HepG2 (cell line): ENCODE data around the gene ZNF322. TPM values are rescaled to one million over a fixed set of nuclear protein-coding genes. Genes with fewer than 3 reads are reported as not detected.

Experiments used
- ATAC-seq: fragments of 200-7000 bp; cut with Tn5 transposase; 3 replicates; pipeline ENCODE4 v1.9.1; 2020; ENCODE audit warnings: mild to moderate bottlenecking, moderate library complexity
- BruUV-seq: library from RNA; stranded (reverse); fragments of 400-500 nt; replicated peaks from 2 replicates; lab custom pipeline; 2021; lab: Mats Ljungman, UMichigan
- CTCF ChIA-PET: fragments of 300-600 bp; formaldehyde crosslinking; extraction: SDS; loops from one replicate; lab custom pipeline; 2021; ENCODE audit warnings: low total read pairs, inconsistent platforms, low intra/inter-chr PET ratio; lab: Yijun Ruan, JAX
- POLR2A ChIA-PET: fragments of 350-600 bp; sonication (Branson Sonifier 250); formaldehyde crosslinking; loops from one replicate; lab custom pipeline; 2020; ENCODE audit warnings: antibody characterized with exemption, inconsistent platforms; lab: Yijun Ruan, JAX
- DNase-seq: peaks from one replicate; pipeline ENCODE4 v3.0.0-alpha.2; 2015; ENCODE audit warnings: low spot score
- FAIRE-seq: peaks from 3 replicates; lab custom pipeline; 2011; peaks lifted over from hg19 to GRCh38; lab: Jason Lieb, UNC
- H2AFZ ChIP-seq: one replicate; pipeline ENCODE4 v1.6.1; 2011; ENCODE audit warnings: low read length, inconsistent platforms
- H3K27ac ChIP-seq: fragments of 300-600 bp; 3 replicates; pipeline ENCODE4 v1.8.0; 2011; ENCODE audit warnings: mixed run types, mild to moderate bottlenecking, mixed read lengths, low read length, inconsistent platforms; ENCODE audit not compliant: insufficient read depth; ENCODE audit errors: extremely low read length
- H3K27me3 ChIP-seq, 2 experiments: fragments of 200-600 bp in 1 of 2; 2 replicates in 1 of 2; 3 replicates in 1 of 2; pipeline versions ENCODE4 v1.6.0 to v1.8.0; 2011; ENCODE audit warnings: low read length in 2 of 2, mild to moderate bottlenecking in 2 of 2, moderate library complexity in 2 of 2, inconsistent platforms in 1 of 2; ENCODE audit not compliant: insufficient read depth in 2 of 2, control insufficient read depth in 1 of 2
- H3K36me3 ChIP-seq, 2 experiments: fragments of 200-600 bp in 1 of 2; replicated peaks in 1 of 2; 2 replicates in 1 of 2; 3 replicates in 1 of 2; pipeline versions ENCODE4 v1.5.1 to v1.8.0; 2011; ENCODE audit warnings: low read length in 2 of 2, inconsistent platforms in 1 of 2; ENCODE audit not compliant: insufficient read depth in 2 of 2, control insufficient read depth in 1 of 2
- H3K4me1 ChIP-seq: 2 replicates; pipeline ENCODE4 v1.5.1; 2012; ENCODE audit warnings: low read length, inconsistent platforms; ENCODE audit not compliant: insufficient read depth
- H3K4me2 ChIP-seq: 2 replicates; pipeline ENCODE4 v1.6.0; 2011; ENCODE audit warnings: low read depth, low read length, inconsistent platforms
- H3K4me3 ChIP-seq, 3 experiments: fragments of 200-600 bp in 1 of 3; sonication (generic), shearing (Covaris generic) in 1 of 3; replicated peaks in 1 of 3; 2 replicates each; pipeline ENCODE4 v1.5.1; 2011 to 2016; ENCODE audit warnings: low read length in 3 of 3, inconsistent platforms in 2 of 3, low read depth in 2 of 3, mild to moderate bottlenecking in 2 of 3, control low read depth in 1 of 3, mixed read lengths in 1 of 3; ENCODE audit not compliant: insufficient read depth in 1 of 3
- H3K79me2 ChIP-seq: one replicate; pipeline ENCODE4 v1.6.1; 2011; ENCODE audit warnings: low read length, inconsistent platforms; ENCODE audit not compliant: insufficient read depth
- H3K9ac ChIP-seq: 2 replicates; pipeline ENCODE4 v1.6.0; 2011; ENCODE audit warnings: mild to moderate bottlenecking, low read depth, low read length, inconsistent platforms; ENCODE audit not compliant: insufficient read depth
- H3K9me3 ChIP-seq: 2 replicates; pipeline ENCODE4 v1.5.1; 2012; ENCODE audit warnings: mild to moderate bottlenecking, low read length
- H4K20me1 ChIP-seq: 2 replicates; pipeline ENCODE4 v1.6.0; 2011; ENCODE audit warnings: inconsistent platforms, mild to moderate bottlenecking, low read length, moderate library complexity; ENCODE audit not compliant: insufficient read depth
- FLYWCH1 ChIP-seq: sonication (generic); formaldehyde crosslinking; IDR thresholded peaks from 2 replicates; pipeline ENCODE4 v1.8.1; 2023; ENCODE audit warnings: mild to moderate bottlenecking, missing genetic modification reagents
- JDP2 ChIP-seq: sonication (generic); formaldehyde crosslinking; IDR thresholded peaks from 2 replicates; pipeline ENCODE4 v1.8.1; 2022; ENCODE audit warnings: missing genetic modification reagents, borderline replicate concordance
- SAP130 ChIP-seq: IDR thresholded peaks from 2 replicates; pipeline ENCODE4 v1.6.1; 2016; ENCODE audit warnings: low read depth
- ZNF251 ChIP-seq: sonication (generic); formaldehyde crosslinking; IDR thresholded peaks from 2 replicates; pipeline ENCODE4 v1.9.0; 2021; ENCODE audit warnings: mild to moderate bottlenecking, missing genetic modification reagents
- ZNF326 ChIP-seq: sonication (generic); formaldehyde crosslinking; IDR thresholded peaks from 2 replicates; pipeline ENCODE4 v1.4.0; 2020; ENCODE audit warnings: missing genetic modification reagents, borderline replicate concordance
- ZNF430 ChIP-seq: sonication (generic); formaldehyde crosslinking; IDR thresholded peaks from 2 replicates; pipeline ENCODE4 v1.9.0; 2021; ENCODE audit warnings: mild to moderate bottlenecking, missing genetic modification reagents
- WGBS: methylation state at CpG from one replicate; pipeline ENCODE4 v1.1.6; 2017; ENCODE audit warnings: low lambda C conversion rate; 5-methylcytosine and 5-hydroxymethylcytosine counted together
- in situ Hi-C: cut with HindIII; loops from 2 replicates; pipeline ENCODE4 v1.10.0; 2017; ENCODE audit warnings: low pct_unique_long_range_greater_than_20kb; ENCODE audit not compliant: extremely low pct_ligation_motif_present
- intact Hi-C: fragments of 100-400 bp; cut with micrococcal nuclease; formaldehyde crosslinking; loops from one replicate; pipeline ENCODE4 v1.10.0; 2022; ENCODE audit not compliant: unreplicated experiment
- polyA plus RNA-seq, 8 experiments: library from polyadenylated mRNA; depleted of rRNA in 3 of 8; stranded (reverse) in 7 of 8; unstranded in 1 of 8; fragments of >200 nt; fragmentation: Illumina TruSeq in 4 of 8; extraction: Trizol in 4 of 8; gene quantifications; 2 replicates each; pipeline versions ENCODE4 v1.2.1 to v1.2.3, GENCODE V29; 2011 to 2016; ENCODE audit warnings: low read depth in 4 of 8, missing spikeins in 1 of 8, mixed read lengths in 1 of 8; ENCODE audit not compliant: insufficient read depth in 1 of 8
- total RNA-seq, 5 experiments: library from RNA; depleted of rRNA; stranded (reverse); fragments of >200 nt; fragmentation: Illumina TruSeq; extraction: Trizol; gene quantifications; 2 replicates each; pipeline ENCODE4 v1.2.3, GENCODE V29; 2016; ENCODE audit warnings: low read depth in 1 of 5
- TF ChIP-seq, protein P1 (sequence below): sonication (generic); formaldehyde crosslinking; IDR thresholded peaks from 2 replicates; pipeline ENCODE4 v1.4.0; 2020; ENCODE audit warnings: mild to moderate bottlenecking, missing genetic modification reagents
- TF ChIP-seq, protein P2 (sequence below): sonication (generic); formaldehyde crosslinking; IDR thresholded peaks from 2 replicates; pipeline ENCODE4 v1.5.0; 2020; ENCODE audit warnings: mild to moderate bottlenecking, missing genetic modification reagents
- TF ChIP-seq, protein P3 (sequence below): IDR thresholded peaks from 2 replicates; pipeline ENCODE4 v1.6.1; 2016; ENCODE audit warnings: low read depth, borderline replicate concordance
- TF ChIP-seq, protein P4 (sequence below), 2 experiments: sonication (generic) in 1 of 2; formaldehyde crosslinking in 1 of 2; IDR thresholded peaks; 2 replicates each; pipeline versions ENCODE4 v1.4.0 to v1.6.1; 2018 to 2020; ENCODE audit warnings: missing genetic modification reagents in 2 of 2, borderline replicate concordance in 1 of 2, low read depth in 1 of 2, mild to moderate bottlenecking in 1 of 2, missing biosample characterization in 1 of 2
- TF ChIP-seq, protein P5 (sequence below): sonication (generic); formaldehyde crosslinking; IDR thresholded peaks from 2 replicates; pipeline ENCODE4 v1.4.0; 2020; ENCODE audit warnings: mild to moderate bottlenecking, missing genetic modification reagents, borderline replicate concordance
- TF ChIP-seq, protein P6 (sequence below): sonication (generic); formaldehyde crosslinking; conservative IDR thresholded peaks from 2 replicates; pipeline ENCODE4 v1.4.0; 2020; ENCODE audit warnings: missing genetic modification reagents

ZNF322 gene
- total and polyA plus RNA-seq, 2 of the 13 experiments (the other 11 are each of a cell fraction or from before 2014, with no cell fraction given) = 8.3 to 22.8 TPM

DNA sequence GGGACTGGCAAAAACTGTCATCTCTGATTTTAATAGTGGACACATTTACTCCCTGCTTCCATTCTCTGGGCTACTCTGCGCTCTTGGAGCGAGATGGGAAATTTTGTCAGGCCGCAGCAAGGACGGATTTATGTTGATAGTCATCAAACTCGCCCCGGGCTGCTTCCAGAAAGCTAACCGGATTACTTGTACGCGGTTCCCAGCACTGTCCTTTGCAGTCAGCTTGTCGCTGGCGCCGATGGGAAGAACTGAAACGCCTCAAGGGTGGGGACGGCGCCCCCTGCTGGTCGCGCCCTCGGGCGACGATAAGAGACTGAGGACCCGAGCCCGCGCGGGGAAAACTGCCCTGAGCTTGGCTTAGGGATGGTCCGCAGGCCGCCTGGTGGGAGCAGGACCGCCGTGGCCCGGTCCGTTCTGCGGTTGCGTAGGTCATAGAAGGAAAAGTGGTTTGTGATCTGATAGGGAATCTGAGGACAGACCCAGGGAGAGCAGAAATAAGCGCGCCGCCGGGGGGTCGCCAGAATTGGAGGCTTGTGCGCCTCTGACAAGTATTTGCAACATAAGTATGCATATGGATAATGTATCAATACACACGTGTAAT is 63.8 kb downstream of the ZNF322 start:
- Histone ChIP-seq H3K4me3 (peak overlapping the region; percentile 71 to 100 (median 88)), H3K79me2 (peaks cover 15% of the 10 kb centered on the region), H3K9me3 (no peaks in the 10 kb centered on the region), H4K20me1 (no peaks in the 10 kb centered on the region), H2AFZ (peak overlapping the region; percentile 56), H3K4me1 (peaks cover 31% of the 10 kb centered on the region), H3K4me2 (peak overlapping the region; percentile 87), H3K27ac (peak overlapping the region; percentile 80), H3K27me3 (no peaks in the 10 kb centered on the region; a peak in 1 of 5 replicates), H3K36me3 (peaks cover 4 to 19% of the 10 kb centered on the region in 2 experiments), H3K9ac (peak overlapping the region; percentile 96)
- under 1% methylated on average over 35 of the region's 39 CpGs for WGBS
- ATAC-seq = peak; percentile 93
- ChIA-PET POLR2A (interaction anchor here (1.0 to 2.1 kb wide), 10 partner anchors 19 to 1212 kb away, joined by 3 to 12 read pairs (median 6); a partner anchor contains a TSS), CTCF (interaction anchor here (0.9 to 2.9 kb wide), 4 partner anchors 20 to 254 kb away, joined by 4 to 27 read pairs (median 13); partner anchors contain the start of gene ZNF322)
- BruUV-seq = no TSS peak
- in situ Hi-C loops = no loop called here
- DNase-seq = peak; percentile 91
- intact Hi-C loops = loop anchor here (1.0 to 2.0 kb wide), 6 partner anchors 18 to 420 kb away; no protein-coding TSS in a partner anchor
- peak; percentile 8 for FAIRE-seq
- TF ChIP-seq FLYWCH1 (no peak), ZNF251 (CRISPR knock-in tag) (no peak), ZNF326 (no peak), JDP2 (CRISPR knock-in tag) (no peak), SAP130 (CRISPR knock-in tag) (peak; percentile 87), ZNF430 (CRISPR knock-in tag) (peak; percentile 84)
- TF ChIP-seq, protein P1, sequence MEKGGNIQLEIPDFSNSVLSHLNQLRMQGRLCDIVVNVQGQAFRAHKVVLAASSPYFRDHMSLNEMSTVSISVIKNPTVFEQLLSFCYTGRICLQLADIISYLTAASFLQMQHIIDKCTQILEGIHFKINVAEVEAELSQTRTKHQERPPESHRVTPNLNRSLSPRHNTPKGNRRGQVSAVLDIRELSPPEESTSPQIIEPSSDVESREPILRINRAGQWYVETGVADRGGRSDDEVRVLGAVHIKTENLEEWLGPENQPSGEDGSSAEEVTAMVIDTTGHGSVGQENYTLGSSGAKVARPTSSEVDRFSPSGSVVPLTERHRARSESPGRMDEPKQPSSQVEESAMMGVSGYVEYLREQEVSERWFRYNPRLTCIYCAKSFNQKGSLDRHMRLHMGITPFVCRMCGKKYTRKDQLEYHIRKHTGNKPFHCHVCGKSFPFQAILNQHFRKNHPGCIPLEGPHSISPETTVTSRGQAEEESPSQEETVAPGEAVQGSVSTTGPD = no peak
- TF ChIP-seq, protein P2, sequence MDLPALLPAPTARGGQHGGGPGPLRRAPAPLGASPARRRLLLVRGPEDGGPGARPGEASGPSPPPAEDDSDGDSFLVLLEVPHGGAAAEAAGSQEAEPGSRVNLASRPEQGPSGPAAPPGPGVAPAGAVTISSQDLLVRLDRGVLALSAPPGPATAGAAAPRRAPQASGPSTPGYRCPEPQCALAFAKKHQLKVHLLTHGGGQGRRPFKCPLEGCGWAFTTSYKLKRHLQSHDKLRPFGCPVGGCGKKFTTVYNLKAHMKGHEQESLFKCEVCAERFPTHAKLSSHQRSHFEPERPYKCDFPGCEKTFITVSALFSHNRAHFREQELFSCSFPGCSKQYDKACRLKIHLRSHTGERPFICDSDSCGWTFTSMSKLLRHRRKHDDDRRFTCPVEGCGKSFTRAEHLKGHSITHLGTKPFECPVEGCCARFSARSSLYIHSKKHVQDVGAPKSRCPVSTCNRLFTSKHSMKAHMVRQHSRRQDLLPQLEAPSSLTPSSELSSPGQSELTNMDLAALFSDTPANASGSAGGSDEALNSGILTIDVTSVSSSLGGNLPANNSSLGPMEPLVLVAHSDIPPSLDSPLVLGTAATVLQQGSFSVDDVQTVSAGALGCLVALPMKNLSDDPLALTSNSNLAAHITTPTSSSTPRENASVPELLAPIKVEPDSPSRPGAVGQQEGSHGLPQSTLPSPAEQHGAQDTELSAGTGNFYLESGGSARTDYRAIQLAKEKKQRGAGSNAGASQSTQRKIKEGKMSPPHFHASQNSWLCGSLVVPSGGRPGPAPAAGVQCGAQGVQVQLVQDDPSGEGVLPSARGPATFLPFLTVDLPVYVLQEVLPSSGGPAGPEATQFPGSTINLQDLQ = no peak
- TF ChIP-seq, protein P3, sequence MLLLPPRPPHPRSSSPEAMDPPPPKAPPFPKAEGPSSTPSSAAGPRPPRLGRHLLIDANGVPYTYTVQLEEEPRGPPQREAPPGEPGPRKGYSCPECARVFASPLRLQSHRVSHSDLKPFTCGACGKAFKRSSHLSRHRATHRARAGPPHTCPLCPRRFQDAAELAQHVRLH (CRISPR knock-in tag) = peak; percentile 97
- TF ChIP-seq, protein P4, sequence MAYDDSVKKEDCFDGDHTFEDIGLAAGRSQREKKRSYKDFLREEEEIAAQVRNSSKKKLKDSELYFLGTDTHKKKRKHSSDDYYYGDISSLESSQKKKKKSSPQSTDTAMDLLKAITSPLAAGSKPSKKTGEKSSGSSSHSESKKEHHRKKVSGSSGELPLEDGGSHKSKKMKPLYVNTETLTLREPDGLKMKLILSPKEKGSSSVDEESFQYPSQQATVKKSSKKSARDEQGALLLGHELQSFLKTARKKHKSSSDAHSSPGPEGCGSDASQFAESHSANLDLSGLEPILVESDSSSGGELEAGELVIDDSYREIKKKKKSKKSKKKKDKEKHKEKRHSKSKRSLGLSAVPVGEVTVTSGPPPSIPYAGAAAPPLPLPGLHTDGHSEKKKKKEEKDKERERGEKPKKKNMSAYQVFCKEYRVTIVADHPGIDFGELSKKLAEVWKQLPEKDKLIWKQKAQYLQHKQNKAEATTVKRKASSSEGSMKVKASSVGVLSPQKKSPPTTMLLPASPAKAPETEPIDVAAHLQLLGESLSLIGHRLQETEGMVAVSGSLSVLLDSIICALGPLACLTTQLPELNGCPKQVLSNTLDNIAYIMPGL (CRISPR knock-in tag; IDR thresholded peaks at IDR 0.05; ENCODE audit: borderline replicate concordance in 1 of 2, low read depth in 1 of 2) = peak; percentile 99 to 100
- TF ChIP-seq, protein P5, sequence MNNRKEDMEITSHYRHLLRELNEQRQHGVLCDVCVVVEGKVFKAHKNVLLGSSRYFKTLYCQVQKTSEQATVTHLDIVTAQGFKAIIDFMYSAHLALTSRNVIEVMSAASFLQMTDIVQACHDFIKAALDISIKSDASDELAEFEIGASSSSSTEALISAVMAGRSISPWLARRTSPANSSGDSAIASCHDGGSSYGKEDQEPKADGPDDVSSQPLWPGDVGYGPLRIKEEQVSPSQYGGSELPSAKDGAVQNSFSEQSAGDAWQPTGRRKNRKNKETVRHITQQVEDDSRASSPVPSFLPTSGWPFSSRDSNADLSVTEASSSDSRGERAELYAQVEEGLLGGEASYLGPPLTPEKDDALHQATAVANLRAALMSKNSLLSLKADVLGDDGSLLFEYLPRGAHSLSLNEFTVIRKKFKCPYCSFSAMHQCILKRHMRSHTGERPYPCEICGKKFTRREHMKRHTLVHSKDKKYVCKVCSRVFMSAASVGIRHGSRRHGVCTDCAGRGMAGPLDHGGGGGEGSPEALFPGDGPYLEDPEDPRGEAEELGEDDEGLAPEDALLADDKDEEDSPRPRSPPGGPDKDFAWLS (CRISPR knock-in tag) = no peak
- TF ChIP-seq, protein P6, sequence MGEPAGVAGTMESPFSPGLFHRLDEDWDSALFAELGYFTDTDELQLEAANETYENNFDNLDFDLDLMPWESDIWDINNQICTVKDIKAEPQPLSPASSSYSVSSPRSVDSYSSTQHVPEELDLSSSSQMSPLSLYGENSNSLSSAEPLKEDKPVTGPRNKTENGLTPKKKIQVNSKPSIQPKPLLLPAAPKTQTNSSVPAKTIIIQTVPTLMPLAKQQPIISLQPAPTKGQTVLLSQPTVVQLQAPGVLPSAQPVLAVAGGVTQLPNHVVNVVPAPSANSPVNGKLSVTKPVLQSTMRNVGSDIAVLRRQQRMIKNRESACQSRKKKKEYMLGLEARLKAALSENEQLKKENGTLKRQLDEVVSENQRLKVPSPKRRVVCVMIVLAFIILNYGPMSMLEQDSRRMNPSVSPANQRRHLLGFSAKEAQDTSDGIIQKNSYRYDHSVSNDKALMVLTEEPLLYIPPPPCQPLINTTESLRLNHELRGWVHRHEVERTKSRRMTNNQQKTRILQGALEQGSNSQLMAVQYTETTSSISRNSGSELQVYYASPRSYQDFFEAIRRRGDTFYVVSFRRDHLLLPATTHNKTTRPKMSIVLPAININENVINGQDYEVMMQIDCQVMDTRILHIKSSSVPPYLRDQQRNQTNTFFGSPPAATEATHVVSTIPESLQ (CRISPR knock-in tag) = no peak
